ENCODE measurements around the gene ISLR. TPM values are rescaled to one million over a fixed set of nuclear protein-coding genes. Genes with fewer than 3 reads are reported as not detected.
"Not testable (repeated sequence)": the region's sequence is repeated elsewhere in the genome, so short reads cannot be mapped to it uniquely, and the experiment has no call there.

ISLR gene
- total RNA-seq, 2 donors from 2014 or later, result not detected

DNA sequence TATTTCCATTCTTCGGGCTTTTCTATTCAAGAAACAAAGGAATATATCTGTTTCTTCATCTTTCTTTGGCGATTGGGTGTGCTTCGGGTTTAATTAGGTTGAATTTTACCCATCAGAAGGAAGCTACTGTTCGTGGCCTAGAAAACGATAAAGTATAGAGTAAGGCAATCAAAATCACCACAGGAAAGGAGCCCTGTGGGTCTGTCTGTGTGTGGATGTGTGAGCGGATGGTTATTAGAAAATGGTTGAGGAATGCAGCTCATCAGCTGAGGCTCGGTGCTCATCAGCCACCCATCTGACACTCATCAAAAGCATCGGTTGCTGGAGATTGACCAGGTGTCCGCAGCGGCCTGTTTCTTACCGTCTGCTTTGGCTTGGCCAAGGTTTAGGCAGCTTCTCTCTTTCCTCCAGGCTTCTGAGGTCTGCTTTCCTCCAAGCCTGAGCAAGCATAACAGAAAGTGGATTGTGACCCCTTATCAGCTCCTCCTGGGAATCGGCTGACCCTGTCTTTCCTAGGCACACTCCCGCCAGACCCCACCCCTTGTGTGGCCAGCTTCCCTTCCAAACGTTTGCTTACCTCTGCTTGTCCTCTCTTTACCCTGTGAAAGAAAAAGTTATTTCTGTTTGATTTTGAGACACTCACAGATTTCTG, 17.6 kb upstream of the ISLR start:
- DNase-seq, result no peak
- H3K4me3 Mint-ChIP-seq, result no peak overlapping the region
- H3K4me1 Mint-ChIP-seq, result peaks cover 13% of the 10 kb centered on the region
- H3K27me3 Mint-ChIP-seq, result peaks cover 62% of the 10 kb centered on the region
- no peak overlapping the region for H3K27ac Mint-ChIP-seq
- no peak for ATAC-seq
- H3K36me3 Mint-ChIP-seq (ENCODE audit: low read depth), result no peaks in the 10 kb centered on the region
- no peaks in the 10 kb centered on the region for H3K9me3 ChIP-seq (ENCODE audit: control insufficient read depth, low read length, poor library complexity, severe bottlenecking)

DNA sequence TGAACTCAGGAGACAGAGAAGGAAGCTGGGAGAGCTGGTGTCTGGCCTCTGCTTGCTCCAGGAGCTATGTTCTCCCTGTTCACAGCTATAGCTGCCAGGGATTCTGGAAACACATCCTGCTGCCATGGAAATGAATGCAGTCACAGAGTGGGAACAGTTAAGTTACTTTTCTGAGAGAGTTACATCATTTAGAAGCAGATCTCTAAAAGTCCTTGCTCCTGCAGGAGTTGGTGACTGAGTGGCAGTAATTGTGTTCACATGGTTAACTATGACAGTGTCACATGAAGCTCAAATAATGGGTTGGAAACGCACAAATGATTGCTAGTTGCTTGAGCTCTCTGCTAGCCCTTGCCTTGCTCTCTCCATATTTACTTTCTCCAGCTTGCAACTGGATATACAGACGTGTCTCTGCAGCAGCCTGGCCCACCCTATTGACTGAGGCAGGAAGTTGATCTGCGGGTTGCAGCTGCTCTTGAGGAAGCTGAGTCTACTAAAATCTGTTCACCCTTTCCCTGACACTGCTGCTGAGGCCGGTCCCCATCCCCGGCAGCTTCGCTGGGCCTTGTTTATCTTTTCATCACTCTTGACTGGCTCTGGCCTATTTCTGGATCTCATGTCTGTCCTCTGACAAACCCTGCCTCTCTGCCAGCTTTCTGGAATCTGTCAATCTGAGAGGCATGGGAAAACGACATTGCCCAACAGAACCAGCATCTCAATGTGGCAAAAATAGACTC, 16.7 kb upstream of the ISLR start:
- Mint-ChIP-seq H3K36me3 (ENCODE audit: low read depth) (no peaks in the 10 kb centered on the region), H3K27ac (no peak overlapping the region), H3K27me3 (peaks cover 61% of the 10 kb centered on the region), H3K4me1 (peaks cover 13% of the 10 kb centered on the region), H3K4me3 (no peak overlapping the region)
- no peaks in the 10 kb centered on the region for H3K9me3 ChIP-seq (ENCODE audit: control insufficient read depth, low read length, poor library complexity, severe bottlenecking)
- ATAC-seq, result no peak
- no peak for DNase-seq

DNA sequence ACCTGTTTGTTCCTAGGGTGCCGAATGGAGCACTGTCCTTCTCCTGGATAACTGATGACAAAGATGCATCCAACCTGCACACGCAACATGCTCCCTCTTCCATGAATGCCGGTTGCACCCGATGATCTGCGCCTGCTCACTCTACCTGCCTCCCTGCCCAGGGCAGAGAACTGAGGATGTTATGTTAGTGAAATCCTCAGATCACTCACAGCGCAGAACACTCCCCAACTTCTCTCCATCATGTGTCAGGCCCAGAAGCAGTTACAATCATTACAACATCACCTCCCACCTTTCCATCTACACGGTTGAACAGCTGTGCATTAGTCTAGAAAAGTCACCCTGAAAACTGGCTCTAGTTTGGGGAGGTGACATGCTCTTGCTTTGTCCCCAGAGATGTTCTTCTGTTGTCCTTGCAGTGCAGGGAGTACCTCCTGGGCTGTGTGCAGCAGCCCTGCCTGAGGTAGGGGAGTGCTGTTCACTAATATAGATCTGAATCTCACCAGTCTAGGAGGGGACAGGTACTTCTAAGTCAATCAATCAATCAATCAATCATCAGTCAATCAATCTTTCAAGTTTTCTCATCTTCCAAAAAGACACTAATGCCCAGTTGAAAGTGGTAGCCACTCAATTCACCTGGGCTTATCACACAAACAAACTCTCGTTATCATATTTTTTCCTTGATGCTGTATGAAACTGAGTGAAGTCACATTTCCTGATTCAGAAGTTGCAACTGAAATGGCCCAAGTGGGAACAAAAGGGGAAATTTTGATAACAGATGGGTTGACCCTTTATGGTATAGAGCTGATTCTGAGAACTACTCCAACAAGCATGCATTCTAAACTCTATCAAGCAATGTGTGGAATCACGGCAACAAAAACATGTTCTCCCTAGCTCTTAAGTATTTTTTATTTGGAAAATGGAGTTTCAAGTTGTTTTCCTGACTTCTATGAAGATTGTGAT, 15.4 kb upstream of the ISLR start:
- peaks cover 63% of the 10 kb centered on the region for H3K27me3 Mint-ChIP-seq
- H3K4me3 Mint-ChIP-seq, result no peak overlapping the region
- H3K36me3 Mint-ChIP-seq (ENCODE audit: low read depth), result peaks cover 4% of the 10 kb centered on the region
- H3K9me3 ChIP-seq (ENCODE audit: control insufficient read depth, low read length, poor library complexity, severe bottlenecking), result no peaks in the 10 kb centered on the region
- H3K4me1 Mint-ChIP-seq, result peaks cover 15% of the 10 kb centered on the region
- no peak overlapping the region for H3K27ac Mint-ChIP-seq
- ATAC-seq (no peak), DNase-seq (no peak)

DNA sequence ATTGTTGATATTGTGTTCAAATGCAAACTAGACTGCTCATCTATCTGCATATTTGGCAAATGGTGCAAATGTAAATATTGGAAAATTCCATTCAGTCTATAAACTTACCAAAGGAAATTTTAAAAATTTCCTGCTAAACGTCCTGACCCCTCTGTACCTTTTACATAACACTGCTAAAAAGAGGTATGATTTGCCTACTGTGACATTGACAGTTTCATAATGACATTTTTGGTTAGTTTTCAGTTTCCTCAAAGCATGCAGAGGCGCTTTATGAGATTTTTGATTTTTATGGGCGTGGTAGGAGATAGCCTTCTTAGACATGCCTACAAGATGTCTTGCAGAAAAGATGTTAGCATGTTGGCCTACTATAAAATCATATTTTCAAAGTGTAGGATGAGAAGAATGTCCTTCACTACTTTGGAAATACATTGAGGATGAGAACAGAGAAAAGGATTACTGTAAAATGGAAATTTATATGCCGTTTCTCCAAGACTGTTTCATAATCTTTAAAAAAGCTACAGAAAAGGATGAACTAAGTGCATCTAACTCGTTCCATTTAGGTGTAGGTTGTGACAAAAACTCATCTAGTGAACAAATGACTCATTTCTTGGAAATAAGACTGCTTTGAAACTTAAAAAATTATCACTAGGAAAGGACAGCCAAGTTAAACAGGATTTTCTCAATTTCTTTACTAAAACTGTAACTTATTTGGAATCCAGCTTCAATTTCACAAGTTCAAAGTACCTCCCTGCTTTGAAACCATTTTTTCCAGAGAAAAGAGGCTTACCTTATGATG, 14.5 kb upstream of the ISLR start:
- no peak overlapping the region for H3K27ac Mint-ChIP-seq
- no peaks in the 10 kb centered on the region for H3K9me3 ChIP-seq (ENCODE audit: control insufficient read depth, low read length, poor library complexity, severe bottlenecking)
- ATAC-seq (no peak), DNase-seq (no peak)
- peaks cover 15% of the 10 kb centered on the region for H3K4me1 Mint-ChIP-seq
- H3K27me3 Mint-ChIP-seq, result peaks cover 65% of the 10 kb centered on the region
- H3K4me3 Mint-ChIP-seq, result no peak overlapping the region
- H3K36me3 Mint-ChIP-seq (ENCODE audit: low read depth), result peaks cover 4% of the 10 kb centered on the region

DNA sequence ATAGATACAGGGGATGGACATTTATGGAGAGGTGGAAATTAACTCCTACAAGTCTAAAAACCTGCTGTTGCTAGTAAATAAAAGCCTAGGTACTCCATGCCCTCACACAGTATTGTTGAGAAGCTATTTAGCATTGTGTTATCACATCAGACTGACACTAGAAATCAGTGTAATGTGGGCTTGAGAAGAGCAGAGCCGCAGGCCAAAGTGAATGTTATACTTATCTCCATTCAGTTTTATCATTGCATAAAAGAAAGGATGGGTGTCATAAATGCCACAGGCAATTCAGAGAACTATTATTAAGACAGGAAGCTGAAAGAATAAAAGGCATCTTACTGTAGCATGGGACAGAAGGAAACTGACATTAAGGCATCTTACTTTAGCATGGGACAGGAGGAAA, 13.7 kb upstream of the ISLR start:
- ATAC-seq, result no peak
- peaks cover 15% of the 10 kb centered on the region for H3K4me1 Mint-ChIP-seq
- no peak for DNase-seq
- peaks cover 4% of the 10 kb centered on the region for H3K36me3 Mint-ChIP-seq (ENCODE audit: low read depth)
- no peaks in the 10 kb centered on the region for H3K9me3 ChIP-seq (ENCODE audit: control insufficient read depth, low read length, poor library complexity, severe bottlenecking)
- H3K4me3 Mint-ChIP-seq, result no peak overlapping the region
- H3K27ac Mint-ChIP-seq, result no peak overlapping the region
- peaks cover 65% of the 10 kb centered on the region for H3K27me3 Mint-ChIP-seq

DNA sequence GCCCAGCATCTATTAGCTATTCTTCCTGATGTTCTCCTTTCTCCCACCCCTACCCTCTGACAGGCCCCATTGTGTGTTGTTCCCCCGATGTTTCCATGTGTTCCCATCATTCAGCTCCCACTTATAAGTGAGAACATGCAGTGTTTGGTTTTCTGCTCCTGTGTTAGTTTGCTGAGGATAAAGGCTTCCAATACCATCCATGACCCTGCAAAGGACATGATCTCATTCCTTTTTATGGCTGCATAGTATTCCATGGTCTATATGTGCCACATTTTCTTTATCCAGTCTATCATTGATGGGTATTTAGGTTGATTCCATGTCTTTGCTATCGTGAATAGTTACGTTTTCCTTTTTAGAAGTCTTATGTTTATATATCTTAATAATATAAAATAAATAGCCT, 13.1 kb upstream of the ISLR start:
- H3K4me1 Mint-ChIP-seq, result peaks cover 15% of the 10 kb centered on the region
- not testable (repeated sequence) for H3K9me3 ChIP-seq (ENCODE audit: control insufficient read depth, low read length, poor library complexity, severe bottlenecking); ATAC-seq; H3K27ac Mint-ChIP-seq; H3K36me3 Mint-ChIP-seq (ENCODE audit: low read depth); DNase-seq; H3K4me3 Mint-ChIP-seq
- H3K27me3 Mint-ChIP-seq, result peaks cover 66% of the 10 kb centered on the region

DNA sequence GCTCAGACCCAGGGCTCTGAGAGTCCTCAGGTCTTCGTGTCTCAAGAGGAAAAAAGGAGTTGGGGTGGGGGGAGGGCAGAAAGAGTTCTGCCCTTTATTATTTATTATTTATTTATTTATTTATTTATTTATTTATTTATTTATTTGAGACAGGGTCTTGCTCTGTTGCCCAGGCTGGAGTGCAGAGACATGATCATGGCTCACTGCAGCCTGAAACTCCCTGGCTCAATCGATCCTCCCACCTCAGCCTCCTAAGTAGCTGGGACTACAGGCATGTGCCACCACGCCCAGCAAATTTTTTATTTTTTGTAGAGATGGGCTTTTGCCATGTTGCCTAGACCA, 11.3 kb upstream of the ISLR start:
- ATAC-seq; DNase-seq; H3K36me3 Mint-ChIP-seq (ENCODE audit: low read depth); H3K27ac Mint-ChIP-seq; H3K9me3 ChIP-seq (ENCODE audit: control insufficient read depth, low read length, poor library complexity, severe bottlenecking); H3K4me3 Mint-ChIP-seq: not testable (repeated sequence)
- Mint-ChIP-seq H3K4me1 (peaks cover 12% of the 10 kb centered on the region), H3K27me3 (peaks cover 63% of the 10 kb centered on the region)

DNA sequence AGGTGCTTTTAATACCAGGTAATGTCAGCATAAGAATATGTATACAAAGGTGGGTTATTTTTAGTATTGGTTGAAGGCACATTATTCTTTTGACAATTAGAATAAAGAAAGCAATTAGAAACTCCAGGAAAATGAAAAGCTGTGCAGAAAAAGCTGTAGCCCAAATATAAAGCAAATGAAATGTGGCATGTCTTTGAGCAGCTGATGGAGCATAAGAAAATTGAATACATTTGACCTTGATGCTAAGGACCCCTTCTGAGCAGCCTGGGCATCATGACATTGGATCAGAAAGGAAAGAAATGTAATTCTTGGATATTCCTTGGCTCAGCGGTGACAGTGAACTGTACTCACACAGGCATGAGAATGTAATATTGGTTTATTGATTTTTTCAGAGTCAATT, 8.0 kb upstream of the ISLR start:
- H3K27me3 Mint-ChIP-seq, result peaks cover 69% of the 10 kb centered on the region
- peaks cover 2% of the 10 kb centered on the region for H3K4me1 Mint-ChIP-seq
- H3K4me3 Mint-ChIP-seq, result no peak overlapping the region
- peaks cover 6% of the 10 kb centered on the region for H3K36me3 Mint-ChIP-seq (ENCODE audit: low read depth)
- no peak for ATAC-seq
- H3K9me3 ChIP-seq (ENCODE audit: control insufficient read depth, low read length, poor library complexity, severe bottlenecking), result no peaks in the 10 kb centered on the region
- no peak overlapping the region for H3K27ac Mint-ChIP-seq
- no peak for DNase-seq

DNA sequence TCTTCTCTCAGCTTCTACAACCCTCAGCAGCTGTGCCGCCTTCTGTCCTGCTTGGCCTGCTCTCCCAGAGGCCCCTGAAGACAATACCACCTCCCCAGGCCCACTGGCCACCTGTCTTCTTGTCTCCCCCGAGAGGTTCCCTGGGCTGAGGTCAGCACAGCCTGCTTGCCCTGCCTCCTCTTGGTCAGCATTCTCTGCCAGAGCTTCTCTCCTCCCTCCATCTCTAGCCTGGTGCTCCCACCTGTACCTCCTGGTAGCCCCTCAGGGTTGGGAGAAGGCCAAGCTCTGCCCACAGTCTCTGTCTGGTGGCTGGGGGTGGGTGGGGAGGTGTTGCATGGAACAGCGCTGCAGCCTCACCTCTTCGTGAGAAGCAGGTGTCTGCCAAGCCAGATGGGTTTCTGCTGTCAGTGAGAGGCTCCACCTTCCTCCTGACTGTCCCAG, 5.6 kb upstream of the ISLR start:
- DNase-seq, result no peak
- H3K36me3 Mint-ChIP-seq (ENCODE audit: low read depth), result peaks cover 4% of the 10 kb centered on the region
- H3K27ac Mint-ChIP-seq, result no peak overlapping the region
- H3K27me3 Mint-ChIP-seq, result peaks cover 55% of the 10 kb centered on the region
- no peak overlapping the region for H3K4me3 Mint-ChIP-seq
- ATAC-seq, result no peak
- no peaks in the 10 kb centered on the region for H3K4me1 Mint-ChIP-seq
- H3K9me3 ChIP-seq (ENCODE audit: control insufficient read depth, low read length, poor library complexity, severe bottlenecking), result no peaks in the 10 kb centered on the region

DNA sequence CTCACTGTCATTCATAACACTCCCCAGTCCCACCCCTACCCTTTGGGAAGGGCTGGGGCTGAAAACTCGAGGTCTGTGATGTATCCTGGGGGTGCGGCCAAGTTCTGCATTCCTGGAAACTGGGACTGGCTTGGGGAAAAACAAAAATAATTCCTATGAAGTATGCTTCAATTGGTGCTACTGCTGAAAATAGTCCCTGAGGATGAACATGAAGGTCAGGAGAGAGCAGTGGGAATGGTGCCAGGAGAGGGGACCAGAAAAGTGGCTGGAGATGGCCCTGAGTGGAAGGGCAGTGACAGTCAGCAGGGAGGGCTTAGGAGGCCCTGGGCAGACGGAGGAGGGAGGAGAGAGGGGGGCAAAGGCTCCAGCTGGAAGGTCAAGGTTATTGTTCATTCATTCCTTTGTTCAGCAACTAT, 4.8 kb upstream of the ISLR start:
- peaks cover 4% of the 10 kb centered on the region for H3K4me1 Mint-ChIP-seq
- H3K4me3 Mint-ChIP-seq, result no peak overlapping the region
- peaks cover 47% of the 10 kb centered on the region for H3K27me3 Mint-ChIP-seq

DNA sequence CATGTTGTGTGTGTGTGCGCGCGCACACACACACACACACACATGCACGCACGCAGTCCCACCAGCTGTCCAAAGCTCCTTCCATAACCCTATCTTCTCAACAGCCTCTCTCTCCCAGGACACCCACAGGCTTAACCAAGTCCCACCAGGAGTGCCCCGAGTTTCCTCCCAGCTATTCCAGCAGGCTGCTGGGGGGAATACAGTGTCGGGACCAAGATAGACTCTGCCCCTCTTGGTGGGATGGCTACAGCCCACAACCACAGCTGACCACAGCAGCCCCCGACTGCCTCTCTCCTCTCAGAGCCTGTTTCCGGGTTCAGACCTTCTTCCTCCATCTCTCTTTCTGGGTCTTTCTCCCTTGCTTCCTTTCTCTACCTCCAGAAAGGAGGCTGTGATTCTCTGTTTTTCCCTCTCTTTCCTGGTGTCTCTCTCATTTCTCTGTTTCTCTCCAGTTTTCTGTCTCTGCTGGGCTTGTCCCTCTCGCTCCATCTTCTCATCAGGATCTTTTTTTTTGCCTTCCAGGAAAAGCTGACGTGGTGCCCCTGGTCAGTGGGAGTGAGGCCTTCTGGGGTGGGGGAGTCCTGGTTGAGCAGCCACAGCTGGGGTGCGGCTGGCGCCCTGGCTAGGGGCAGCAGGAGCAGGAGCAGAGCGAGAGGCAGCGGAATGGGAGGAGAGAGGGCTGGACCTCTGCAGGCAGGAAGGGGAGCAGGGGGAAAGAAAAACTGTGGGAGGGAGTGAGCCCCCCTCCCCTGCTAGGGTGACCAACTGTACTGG, 3.3 kb upstream of the ISLR start:
- H3K4me1 Mint-ChIP-seq, result peaks cover 4% of the 10 kb centered on the region
- H3K36me3 Mint-ChIP-seq (ENCODE audit: low read depth), result no peaks in the 10 kb centered on the region
- ATAC-seq (no peak), DNase-seq (no peak)
- no peak overlapping the region for H3K27ac Mint-ChIP-seq
- no peaks in the 10 kb centered on the region for H3K9me3 ChIP-seq (ENCODE audit: control insufficient read depth, low read length, poor library complexity, severe bottlenecking)
- H3K27me3 Mint-ChIP-seq, result peaks cover 35% of the 10 kb centered on the region
- no peak overlapping the region for H3K4me3 Mint-ChIP-seq

More for the DNA sequence above, 4.8 kb upstream of the ISLR start:
- Mint-ChIP-seq H3K36me3 (ENCODE audit: low read depth) (peaks cover 2% of the 10 kb centered on the region), H3K27ac (no peak overlapping the region)
- no peak for DNase-seq
- no peak for ATAC-seq
- H3K9me3 ChIP-seq (ENCODE audit: control insufficient read depth, low read length, poor library complexity, severe bottlenecking), result no peaks in the 10 kb centered on the region

DNA sequence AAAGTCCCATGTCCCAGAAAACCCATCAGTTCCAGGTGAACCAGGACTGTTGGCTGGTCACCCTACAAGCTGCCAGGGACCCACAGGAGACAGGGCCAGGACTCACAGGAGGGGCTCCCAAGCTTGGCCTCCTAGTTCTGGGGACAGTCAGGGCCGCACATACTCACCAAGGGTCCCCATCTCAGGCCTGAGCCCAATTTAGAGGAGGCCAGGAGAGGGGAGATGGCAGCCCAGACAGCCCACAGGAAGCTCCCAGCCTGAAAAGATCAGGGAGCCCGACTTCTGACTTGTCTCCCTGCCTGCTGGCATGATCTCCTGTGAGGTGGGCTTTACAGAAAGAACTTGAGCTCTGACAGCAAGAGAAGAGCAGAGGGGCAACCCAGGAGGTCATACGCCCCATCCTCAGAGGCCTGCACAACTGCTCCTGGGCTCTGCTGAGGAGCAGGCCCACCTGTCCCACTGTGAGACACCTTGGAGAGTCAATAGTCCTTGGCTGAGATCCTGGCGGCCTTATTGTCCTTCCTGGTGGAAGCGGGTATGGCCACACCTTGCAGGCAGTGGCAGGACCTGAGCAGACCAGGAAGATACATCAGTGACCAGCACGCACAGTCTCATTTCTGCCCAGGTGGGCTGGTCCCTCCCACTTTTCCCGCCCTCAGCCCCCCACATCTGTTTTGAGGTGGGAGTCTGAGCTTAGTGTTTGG, 2.5 kb upstream of the ISLR start:
- no peaks in the 10 kb centered on the region for H3K9me3 ChIP-seq (ENCODE audit: control insufficient read depth, low read length, poor library complexity, severe bottlenecking)
- no peak overlapping the region for H3K4me3 Mint-ChIP-seq
- no peaks in the 10 kb centered on the region for H3K36me3 Mint-ChIP-seq (ENCODE audit: low read depth)
- no peak overlapping the region for H3K27ac Mint-ChIP-seq
- peaks cover 34% of the 10 kb centered on the region for H3K27me3 Mint-ChIP-seq
- no peak for ATAC-seq
- peaks cover 4% of the 10 kb centered on the region for H3K4me1 Mint-ChIP-seq
- DNase-seq, result no peak
